ACC112 (cell line): Measurements from ENCODE around the gene SYNPO2.
"Not testable (repeated sequence)": the region's sequence is repeated elsewhere in the genome, so short reads cannot be mapped to it uniquely, and the experiment has no call there.

Experiments used
- H2AFZ ChIP-seq: fragments of 200-600 bp; sonication (generic); one replicate; pipeline ENCODE4 v1.6.0; 2017; ENCODE audit warnings: antibody characterized with exemption, low read length; ENCODE audit not compliant: unreplicated experiment
- H3K27ac ChIP-seq: fragments of 200-600 bp; sonication (generic); 2 replicates; pipeline ENCODE4 v1.5.1; 2014; ENCODE audit warnings: low read depth, mild to moderate bottlenecking, antibody characterized with exemption, low read length, moderate library complexity
- H3K27me3 ChIP-seq: fragments of 200-600 bp; sonication (generic); 2 replicates; pipeline ENCODE4 v1.6.1; 2014; ENCODE audit warnings: mild to moderate bottlenecking, antibody characterized with exemption, low read length, moderate library complexity, mixed read lengths; ENCODE audit not compliant: insufficient read depth
- H3K36me3 ChIP-seq: fragments of 200-600 bp; sonication (generic); 2 replicates; pipeline ENCODE4 v1.6.1; 2016; ENCODE audit warnings: mild to moderate bottlenecking, antibody characterized with exemption, low read length, moderate library complexity, mixed read lengths; ENCODE audit not compliant: insufficient read depth
- H3K4me1 ChIP-seq: fragments of 200-600 bp; sonication (generic); one replicate; pipeline ENCODE4 v1.6.1; 2016; ENCODE audit warnings: low read length, mixed read lengths; ENCODE audit not compliant: insufficient read depth, unreplicated experiment, control insufficient read depth
- H3K4me3 ChIP-seq: fragments of 200-600 bp; sonication (generic); 2 replicates; pipeline ENCODE4 v1.5.1; 2014; ENCODE audit warnings: mild to moderate bottlenecking, low read depth, low read length
- H3K79me2 ChIP-seq: fragments of 200-600 bp; sonication (generic); one replicate; pipeline ENCODE4 v1.6.0; 2016; ENCODE audit warnings: low read length; ENCODE audit not compliant: control insufficient read depth, unreplicated experiment, insufficient read depth

SYNPO2 gene

GRCh38 chr4:119059221-119059620 lies 170.6 kb downstream of the SYNPO2 start:
- no peaks in the 10 kb centered on the region for H3K79me2 ChIP-seq
- no peak overlapping the region for H2AFZ ChIP-seq
- H3K36me3 ChIP-seq: no peaks in the 10 kb centered on the region
- H3K27me3 ChIP-seq: no peaks in the 10 kb centered on the region
- H3K4me3 ChIP-seq: no peak overlapping the region
- no peak overlapping the region for H3K27ac ChIP-seq
- H3K4me1 ChIP-seq: no peaks in the 10 kb centered on the region

- not testable (repeated sequence) for H3K27ac ChIP-seq, H3K4me3 ChIP-seq, H3K79me2 ChIP-seq, H3K4me1 ChIP-seq, H2AFZ ChIP-seq, H3K36me3 ChIP-seq, H3K27me3 ChIP-seq
Measured at GRCh38 chr4:119067125-119067524, 178.5 kb downstream of the SYNPO2 start.

GRCh38 chr4:119067670-119068360 lies 179.2 kb downstream of the SYNPO2 start:
- not testable (repeated sequence) for H3K27ac ChIP-seq, H3K27me3 ChIP-seq, H3K4me1 ChIP-seq, H3K79me2 ChIP-seq, H3K4me3 ChIP-seq, H3K36me3 ChIP-seq, H2AFZ ChIP-seq

GRCh38 chr4:119068529-119068962 lies 179.9 kb downstream of the SYNPO2 start:
- no peaks in the 10 kb centered on the region for H3K27me3 ChIP-seq
- no peak overlapping the region for H2AFZ ChIP-seq
- no peaks in the 10 kb centered on the region for H3K79me2 ChIP-seq
- no peaks in the 10 kb centered on the region for H3K36me3 ChIP-seq
- no peaks in the 10 kb centered on the region for H3K4me1 ChIP-seq
- H3K4me3 ChIP-seq: no peak overlapping the region
- H3K27ac ChIP-seq: no peak overlapping the region

- H3K4me1 ChIP-seq: no peaks in the 10 kb centered on the region
- no peaks in the 10 kb centered on the region for H3K79me2 ChIP-seq
- no peak overlapping the region for H3K27ac ChIP-seq
- H3K4me3 ChIP-seq: no peak overlapping the region
- H3K27me3 ChIP-seq: no peaks in the 10 kb centered on the region
- no peak overlapping the region for H2AFZ ChIP-seq
- H3K36me3 ChIP-seq: no peaks in the 10 kb centered on the region
Measured at GRCh38 chr4:119070301-119070700, 181.6 kb downstream of the SYNPO2 start.

GRCh38 chr4:119080721-119081541 lies 192.3 kb downstream of the SYNPO2 start:
- no peak overlapping the region for H2AFZ ChIP-seq
- no peak overlapping the region for H3K27ac ChIP-seq

GRCh38 chr4:119081542-119081859 lies 192.8 kb downstream of the SYNPO2 start:
- H3K27ac ChIP-seq: no peak overlapping the region

More at GRCh38 chr4:119080721-119081541, 192.3 kb downstream of the SYNPO2 start:
- Histone ChIP-seq H3K4me3 (no peak overlapping the region), H3K4me1 (peaks cover 8% of the 10 kb centered on the region), H3K79me2 (no peaks in the 10 kb centered on the region), H3K27me3 (no peaks in the 10 kb centered on the region), H3K36me3 (no peaks in the 10 kb centered on the region)

GRCh38 chr4:119081943-119082342 lies 193.3 kb downstream of the SYNPO2 start:
- no peaks in the 10 kb centered on the region for H3K27me3 ChIP-seq
- H3K79me2 ChIP-seq: no peaks in the 10 kb centered on the region
- no peaks in the 10 kb centered on the region for H3K36me3 ChIP-seq
- H2AFZ ChIP-seq: no peak overlapping the region
- H3K4me3 ChIP-seq: no peak overlapping the region
- peaks cover 8% of the 10 kb centered on the region for H3K4me1 ChIP-seq
- no peak overlapping the region for H3K27ac ChIP-seq

More at GRCh38 chr4:119081542-119081859, 192.8 kb downstream of the SYNPO2 start:
- Histone ChIP-seq H3K27me3 (no peaks in the 10 kb centered on the region), H2AFZ (no peak overlapping the region), H3K4me3 (no peak overlapping the region), H3K36me3 (no peaks in the 10 kb centered on the region), H3K4me1 (peaks cover 8% of the 10 kb centered on the region), H3K79me2 (no peaks in the 10 kb centered on the region)

- H3K36me3 ChIP-seq: no peaks in the 10 kb centered on the region
- H3K4me1 ChIP-seq: peaks cover 8% of the 10 kb centered on the region
- H2AFZ ChIP-seq: no peak overlapping the region
- H3K27me3 ChIP-seq: no peaks in the 10 kb centered on the region
- H3K4me3 ChIP-seq: no peak overlapping the region
- no peaks in the 10 kb centered on the region for H3K79me2 ChIP-seq
- no peak overlapping the region for H3K27ac ChIP-seq
Measured at GRCh38 chr4:119082661-119083060, 194.0 kb downstream of the SYNPO2 start.

- Histone ChIP-seq H3K4me3 (no peak overlapping the region), H3K27ac (no peak overlapping the region)
Measured at GRCh38 chr4:119084513-119084912, 195.9 kb downstream of the SYNPO2 start.

GRCh38 chr4:119087121-119087520 lies 198.5 kb downstream of the SYNPO2 start:
- no peak overlapping the region for H2AFZ ChIP-seq
- H3K79me2 ChIP-seq: no peaks in the 10 kb centered on the region
- H3K27me3 ChIP-seq: no peaks in the 10 kb centered on the region
- H3K4me1 ChIP-seq: no peaks in the 10 kb centered on the region
- no peaks in the 10 kb centered on the region for H3K36me3 ChIP-seq
- H3K4me3 ChIP-seq: no peak overlapping the region
- H3K27ac ChIP-seq: no peak overlapping the region

More at GRCh38 chr4:119084513-119084912, 195.9 kb downstream of the SYNPO2 start:
- no peaks in the 10 kb centered on the region for H3K27me3 ChIP-seq
- H3K36me3 ChIP-seq: no peaks in the 10 kb centered on the region
- no peak overlapping the region for H2AFZ ChIP-seq
- H3K79me2 ChIP-seq: no peaks in the 10 kb centered on the region
- peaks cover 8% of the 10 kb centered on the region for H3K4me1 ChIP-seq
